Liver (tissue), 3 donors: ENCODE data around the gene KCTD8.

ENCODE experiments used
- CTCF ChIP-seq: fragments of 150-350 bp; IDR thresholded peaks from 2 replicates; pipeline ENCODE4 v1.5.1; 2017; ENCODE audit warnings: improper control_type of control experiment, low read depth, low read length; ENCODE audit not compliant: missing input control
- EGR1 ChIP-seq, 2 donors: IDR thresholded peaks; 2 replicates each; pipeline ENCODE4 v1.6.1; 2016 to 2018; ENCODE audit warnings: antibody characterized with exemption in 2 of 2, low read depth in 2 of 2
- FOXA2 ChIP-seq: IDR thresholded peaks from 2 replicates; pipeline ENCODE4 v1.6.1; 2016; ENCODE audit warnings: antibody characterized with exemption
- HNF4A ChIP-seq, 2 donors: conservative IDR thresholded peaks; 2 replicates each; pipeline ENCODE4 v1.6.1; 2016; ENCODE audit warnings: antibody characterized with exemption in 2 of 2, mild to moderate bottlenecking in 2 of 2
- JUND ChIP-seq, 2 donors: IDR thresholded peaks; 2 replicates each; pipeline ENCODE4 v1.6.1; 2016; ENCODE audit warnings: antibody characterized with exemption in 2 of 2
- MAX ChIP-seq: IDR thresholded peaks from 2 replicates; pipeline ENCODE4 v1.6.1; 2016; ENCODE audit warnings: antibody characterized with exemption
- REST ChIP-seq: IDR thresholded peaks from 2 replicates; pipeline ENCODE4 v1.6.1; 2016; ENCODE audit warnings: antibody characterized with exemption, mild to moderate bottlenecking
- RXRA ChIP-seq, 2 donors: IDR thresholded peaks; 2 replicates each; pipeline ENCODE4 v1.6.1; 2017 to 2018; ENCODE audit warnings: antibody characterized with exemption in 2 of 2, mild to moderate bottlenecking in 1 of 2
- SP1 ChIP-seq: IDR thresholded peaks from 2 replicates; pipeline ENCODE4 v1.6.1; 2018; ENCODE audit warnings: antibody characterized with exemption, mild to moderate bottlenecking
- TAF1 ChIP-seq: conservative IDR thresholded peaks from 2 replicates; pipeline ENCODE4 v1.6.1; 2016; ENCODE audit warnings: antibody characterized with exemption, mild to moderate bottlenecking
- YY1 ChIP-seq: IDR thresholded peaks from 2 replicates; pipeline ENCODE4 v1.6.1; 2016; ENCODE audit warnings: antibody characterized with exemption, mild to moderate bottlenecking
- TF ChIP-seq, protein P1 (sequence below): IDR thresholded peaks from 2 replicates; pipeline ENCODE4 v1.6.1; 2016; ENCODE audit warnings: antibody characterized with exemption
- donor health status: healthy.
- donor health status: healthy.

DNA sequence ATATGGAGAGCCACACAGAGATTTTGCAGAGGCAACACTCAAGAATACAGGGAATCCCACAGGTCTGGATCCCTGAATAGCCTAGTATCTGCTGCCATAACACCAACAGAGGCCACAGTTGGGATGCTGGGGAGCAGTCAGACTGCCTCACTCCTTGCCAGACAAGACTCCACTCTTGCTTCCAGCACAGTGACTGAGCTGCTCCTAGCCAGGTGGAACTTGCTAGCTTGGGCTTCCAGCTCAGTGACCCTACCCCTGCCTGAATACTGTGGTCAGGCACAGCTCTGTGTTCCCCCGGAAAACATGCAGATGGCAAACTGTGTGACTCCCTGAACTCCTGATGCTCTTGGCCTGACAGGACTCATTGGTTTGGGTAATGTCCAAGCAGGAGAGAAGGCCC lies 251.8 kb downstream of the KCTD8 start:
- TF ChIP-seq CTCF = no peak
- TF ChIP-seq EGR1 (IDR thresholded peaks at IDR 0.05; ENCODE audit: low read depth in 2 of 2) = no peak
- no peak for TF ChIP-seq TAF1
- no peak for TF ChIP-seq MAX
- no peak for TF ChIP-seq RXRA (IDR thresholded peaks at IDR 0.05)
- no peak for TF ChIP-seq REST
- no peak for TF ChIP-seq YY1
- TF ChIP-seq HNF4A (conservative IDR thresholded peaks at IDR 0.05) = no peak
- no peak for TF ChIP-seq JUND (IDR thresholded peaks at IDR 0.05)
- TF ChIP-seq SP1 = no peak
- TF ChIP-seq FOXA2 = no peak
- TF ChIP-seq, protein P1, sequence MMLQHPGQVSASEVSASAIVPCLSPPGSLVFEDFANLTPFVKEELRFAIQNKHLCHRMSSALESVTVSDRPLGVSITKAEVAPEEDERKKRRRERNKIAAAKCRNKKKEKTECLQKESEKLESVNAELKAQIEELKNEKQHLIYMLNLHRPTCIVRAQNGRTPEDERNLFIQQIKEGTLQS = no peak
